DMS53 treated with DMSO at 0.1 percent for 48 hours (cell line): Measurements from ENCODE around the gene TAF1A.

Experiments used
- DNase-seq: peaks from one replicate; lab custom pipeline; 2025; ENCODE audit not compliant: unreplicated experiment; lab: John Stamatoyannopoulos, UW

The TAF1A gene

GRCh38 chr1:222539951-222540597, 49.7 kb downstream of the TAF1A start:
- no peak for DNase-seq

- DNase-seq = no peak
Measured at GRCh38 chr1:222535455-222535854, 54.3 kb downstream of the TAF1A start.

- DNase-seq = no peak
Measured at GRCh38 chr1:222530852-222531251, 58.9 kb downstream of the TAF1A start.

- no peak for DNase-seq
Measured at GRCh38 chr1:222529916-222530315, 59.8 kb downstream of the TAF1A start.

- DNase-seq = no peak
Measured at GRCh38 chr1:222529181-222529580, 60.6 kb downstream of the TAF1A start.

GRCh38 chr1:222525951-222526350, 63.8 kb downstream of the TAF1A start:
- no peak for DNase-seq

- no peak for DNase-seq
Measured at GRCh38 chr1:222523852-222524251, 65.9 kb downstream of the TAF1A start.

- no peak for DNase-seq
Measured at GRCh38 chr1:222522105-222522915, 67.4 kb downstream of the TAF1A start.

- no peak for DNase-seq
Measured at GRCh38 chr1:222521299-222522104, 68.2 kb downstream of the TAF1A start.
